ENCODE data around the gene USP34.

Gene USP34

DNA sequence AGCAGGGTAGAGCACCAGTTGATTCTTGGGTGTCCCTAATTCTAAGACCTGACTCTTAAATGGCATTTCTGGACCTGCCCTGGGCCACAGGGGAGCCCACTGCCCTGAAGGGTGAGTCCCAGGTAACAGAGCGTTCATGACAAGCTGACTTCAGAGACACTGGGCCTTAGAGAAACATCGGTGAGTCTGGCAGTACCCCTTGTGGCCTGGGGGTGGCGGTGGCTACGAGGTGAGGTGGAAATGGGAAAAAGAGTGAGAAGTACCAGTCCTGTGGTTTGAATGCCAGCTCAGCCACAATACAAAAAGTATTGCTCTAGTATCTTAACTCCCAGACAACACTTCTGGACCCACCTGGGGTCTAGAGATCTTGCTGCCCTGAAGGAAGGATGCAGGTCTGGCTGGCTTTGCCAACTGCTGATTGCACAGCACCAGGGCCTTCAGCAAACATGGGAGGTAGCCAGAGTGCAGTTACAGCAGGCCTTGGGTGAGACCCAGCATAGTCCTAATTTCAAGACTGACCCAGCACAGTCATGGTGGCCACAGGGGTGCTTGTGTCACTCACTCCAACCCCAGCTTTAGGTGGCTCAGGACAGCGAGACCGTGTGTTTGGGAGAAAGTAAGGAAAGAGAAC, 44.5 kb downstream of the USP34 start:
- TF ChIP-seq, protein P1, sequence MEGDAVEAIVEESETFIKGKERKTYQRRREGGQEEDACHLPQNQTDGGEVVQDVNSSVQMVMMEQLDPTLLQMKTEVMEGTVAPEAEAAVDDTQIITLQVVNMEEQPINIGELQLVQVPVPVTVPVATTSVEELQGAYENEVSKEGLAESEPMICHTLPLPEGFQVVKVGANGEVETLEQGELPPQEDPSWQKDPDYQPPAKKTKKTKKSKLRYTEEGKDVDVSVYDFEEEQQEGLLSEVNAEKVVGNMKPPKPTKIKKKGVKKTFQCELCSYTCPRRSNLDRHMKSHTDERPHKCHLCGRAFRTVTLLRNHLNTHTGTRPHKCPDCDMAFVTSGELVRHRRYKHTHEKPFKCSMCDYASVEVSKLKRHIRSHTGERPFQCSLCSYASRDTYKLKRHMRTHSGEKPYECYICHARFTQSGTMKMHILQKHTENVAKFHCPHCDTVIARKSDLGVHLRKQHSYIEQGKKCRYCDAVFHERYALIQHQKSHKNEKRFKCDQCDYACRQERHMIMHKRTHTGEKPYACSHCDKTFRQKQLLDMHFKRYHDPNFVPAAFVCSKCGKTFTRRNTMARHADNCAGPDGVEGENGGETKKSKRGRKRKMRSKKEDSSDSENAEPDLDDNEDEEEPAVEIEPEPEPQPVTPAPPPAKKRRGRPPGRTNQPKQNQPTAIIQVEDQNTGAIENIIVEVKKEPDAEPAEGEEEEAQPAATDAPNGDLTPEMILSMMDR (IDR thresholded peaks at IDR 0.05; ENCODE audit: low read depth, low read length) = peak; percentile 56
- no peak for DNase-seq (ENCODE audit: low read depth, low spot score)
- no peak overlapping the region for H3K4me3 ChIP-seq (ENCODE audit: low read depth, low read length)
- in situ Hi-C loops (cut with HindIII; ENCODE audit: low sequenced_read_pairs) = no loop called here

DNA sequence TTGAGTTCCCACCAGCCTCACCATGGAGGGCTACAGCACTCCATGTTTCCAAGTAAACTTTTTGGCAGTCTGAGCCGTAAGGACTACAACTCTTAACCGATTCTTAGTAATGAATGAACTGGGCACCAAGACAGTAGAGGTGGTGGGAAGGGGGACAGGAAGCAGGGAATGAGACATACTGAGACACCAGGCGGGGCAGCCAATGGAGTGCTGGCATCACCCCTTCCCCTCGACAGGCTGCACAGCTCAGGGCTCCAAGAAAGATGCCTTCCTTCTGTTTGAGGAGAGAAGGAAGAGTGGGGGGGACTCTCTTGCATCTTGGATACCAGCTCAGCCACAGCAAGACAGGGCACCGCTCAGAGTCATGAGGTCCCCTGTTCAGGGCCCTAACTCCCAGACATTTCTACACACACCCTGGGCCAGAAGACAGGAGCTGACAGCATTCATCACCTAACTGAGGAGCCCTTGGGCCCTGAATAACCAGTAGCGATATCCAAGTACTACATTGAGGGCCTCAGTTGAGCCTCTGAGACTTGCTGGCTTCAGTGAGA, 45.2 kb downstream of the USP34 start:
- TF ChIP-seq, protein P1 (IDR thresholded peaks at IDR 0.05; ENCODE audit: low read depth, low read length) = no peak
- in situ Hi-C loops (cut with HindIII; ENCODE audit: low sequenced_read_pairs) = no loop called here
- no peak overlapping the region for H3K4me3 ChIP-seq (ENCODE audit: low read depth, low read length)
- no peak for DNase-seq (ENCODE audit: low read depth, low spot score)

DNA sequence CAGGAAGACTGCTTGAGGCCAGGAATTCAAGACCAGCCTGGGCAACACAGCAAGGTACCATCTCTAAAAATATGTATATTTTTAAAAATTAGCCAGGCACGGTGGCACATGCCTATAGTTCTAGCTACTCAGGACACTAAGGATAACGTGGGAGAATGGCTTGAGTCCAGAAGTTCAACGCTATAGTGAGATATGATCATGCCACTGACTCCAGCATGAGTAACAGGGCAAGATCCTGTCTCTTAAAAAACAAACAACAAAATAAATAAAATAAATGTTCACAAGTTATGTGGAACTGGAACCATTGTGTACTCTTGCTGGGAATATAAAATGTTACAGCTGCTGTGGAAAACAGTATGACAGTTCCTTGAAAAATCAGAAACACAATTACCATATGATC, 47.2 kb downstream of the USP34 start:
- TF ChIP-seq, protein P1 (IDR thresholded peaks at IDR 0.05; ENCODE audit: low read depth, low read length) = no peak
- in situ Hi-C loops (cut with HindIII; ENCODE audit: low sequenced_read_pairs) = no loop called here
- no peak overlapping the region for H3K4me3 ChIP-seq (ENCODE audit: low read depth, low read length)
- DNase-seq (ENCODE audit: low read depth, low spot score) = no peak

DNA sequence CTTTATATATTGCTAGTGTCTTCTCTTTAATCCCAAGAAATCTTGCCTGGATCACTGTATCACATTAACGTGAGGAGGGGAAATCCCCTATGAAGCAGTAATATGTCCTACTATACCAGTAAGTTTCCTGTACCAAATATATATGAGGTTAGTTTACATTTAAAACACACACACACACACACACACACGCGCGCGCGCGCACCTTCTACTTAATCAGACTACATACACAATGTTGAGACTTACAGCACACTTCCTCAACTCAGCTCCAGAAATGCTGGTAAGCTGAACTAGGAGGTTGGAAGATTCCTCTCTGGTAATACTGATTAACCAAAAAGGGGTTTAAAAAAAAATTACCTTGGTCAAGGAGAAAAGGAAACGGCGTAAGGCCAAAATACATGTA, 49.3 kb downstream of the USP34 start:
- DNase-seq (ENCODE audit: low read depth, low spot score) = no peak
- H3K4me3 ChIP-seq (ENCODE audit: low read depth, low read length) = no peak overlapping the region
- in situ Hi-C loops (cut with HindIII; ENCODE audit: low sequenced_read_pairs) = no loop called here
- TF ChIP-seq, protein P1 (IDR thresholded peaks at IDR 0.05; ENCODE audit: low read depth, low read length) = no peak

DNA sequence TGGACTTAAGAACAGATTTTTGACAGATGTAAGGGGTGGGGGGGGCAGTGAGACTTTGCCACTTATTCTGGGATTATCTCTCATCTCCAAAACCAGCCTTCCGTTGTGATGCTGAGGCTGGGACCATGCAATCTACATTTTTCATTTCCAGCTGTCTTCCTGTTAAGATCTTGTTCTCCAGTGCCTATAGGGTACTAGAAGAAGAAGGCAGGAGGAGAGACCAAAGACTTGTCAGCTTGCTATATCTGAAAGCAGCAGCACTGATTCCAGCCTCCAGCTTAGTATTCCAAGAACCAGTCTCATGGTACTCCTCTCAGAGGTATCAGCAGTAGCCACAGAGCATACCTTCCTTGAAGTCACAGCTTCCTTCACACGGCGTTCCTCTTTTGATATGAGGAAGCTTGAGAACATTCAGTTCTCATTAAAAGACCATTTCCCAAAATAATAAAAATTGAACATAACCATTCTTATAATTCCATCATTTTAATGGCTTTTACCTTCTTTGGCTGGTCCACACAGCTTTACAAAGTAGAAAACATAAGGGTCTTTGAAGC, 49.8 kb downstream of the USP34 start:
- TF ChIP-seq, protein P1 (IDR thresholded peaks at IDR 0.05; ENCODE audit: low read depth, low read length) = no peak
- in situ Hi-C loops (cut with HindIII; ENCODE audit: low sequenced_read_pairs) = no loop called here
- DNase-seq (ENCODE audit: low read depth, low spot score) = no peak
- no peak overlapping the region for H3K4me3 ChIP-seq (ENCODE audit: low read depth, low read length)

DNA sequence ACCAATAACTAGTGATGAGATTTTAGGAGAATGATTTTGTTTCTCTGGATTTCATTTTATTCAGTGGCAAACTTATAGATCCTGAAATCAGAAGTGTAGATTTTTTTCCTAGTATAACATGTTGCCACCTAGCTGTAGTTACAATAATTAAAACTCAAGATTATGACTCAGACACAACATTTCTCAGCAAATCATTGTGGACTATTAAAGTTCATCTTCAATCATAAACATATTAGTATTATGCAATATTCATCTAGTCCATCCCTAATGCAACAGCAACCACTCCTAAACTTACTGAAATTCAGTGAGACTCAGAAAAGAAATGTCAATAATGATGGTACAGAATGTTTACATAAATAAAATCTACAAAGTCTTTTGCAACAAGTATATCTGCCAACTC, 51.3 kb downstream of the USP34 start:
- TF ChIP-seq, protein P1 (IDR thresholded peaks at IDR 0.05; ENCODE audit: low read depth, low read length) = no peak
- DNase-seq (ENCODE audit: low read depth, low spot score) = no peak
- H3K4me3 ChIP-seq (ENCODE audit: low read depth, low read length) = no peak overlapping the region
- in situ Hi-C loops (cut with HindIII; ENCODE audit: low sequenced_read_pairs) = no loop called here
